HG03432 (cell line): ENCODE results near the gene MAG.

ENCODE experiments used
- ATAC-seq: cut with Tn5 transposase; IDR thresholded peaks from one replicate; pipeline ENCODE4 v1.9.1; 2021; ENCODE audit warnings: mild to moderate bottlenecking, moderate library complexity; ENCODE audit not compliant: unreplicated experiment

MAG gene, protein sequence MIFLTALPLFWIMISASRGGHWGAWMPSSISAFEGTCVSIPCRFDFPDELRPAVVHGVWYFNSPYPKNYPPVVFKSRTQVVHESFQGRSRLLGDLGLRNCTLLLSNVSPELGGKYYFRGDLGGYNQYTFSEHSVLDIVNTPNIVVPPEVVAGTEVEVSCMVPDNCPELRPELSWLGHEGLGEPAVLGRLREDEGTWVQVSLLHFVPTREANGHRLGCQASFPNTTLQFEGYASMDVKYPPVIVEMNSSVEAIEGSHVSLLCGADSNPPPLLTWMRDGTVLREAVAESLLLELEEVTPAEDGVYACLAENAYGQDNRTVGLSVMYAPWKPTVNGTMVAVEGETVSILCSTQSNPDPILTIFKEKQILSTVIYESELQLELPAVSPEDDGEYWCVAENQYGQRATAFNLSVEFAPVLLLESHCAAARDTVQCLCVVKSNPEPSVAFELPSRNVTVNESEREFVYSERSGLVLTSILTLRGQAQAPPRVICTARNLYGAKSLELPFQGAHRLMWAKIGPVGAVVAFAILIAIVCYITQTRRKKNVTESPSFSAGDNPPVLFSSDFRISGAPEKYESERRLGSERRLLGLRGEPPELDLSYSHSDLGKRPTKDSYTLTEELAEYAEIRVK

DNA sequence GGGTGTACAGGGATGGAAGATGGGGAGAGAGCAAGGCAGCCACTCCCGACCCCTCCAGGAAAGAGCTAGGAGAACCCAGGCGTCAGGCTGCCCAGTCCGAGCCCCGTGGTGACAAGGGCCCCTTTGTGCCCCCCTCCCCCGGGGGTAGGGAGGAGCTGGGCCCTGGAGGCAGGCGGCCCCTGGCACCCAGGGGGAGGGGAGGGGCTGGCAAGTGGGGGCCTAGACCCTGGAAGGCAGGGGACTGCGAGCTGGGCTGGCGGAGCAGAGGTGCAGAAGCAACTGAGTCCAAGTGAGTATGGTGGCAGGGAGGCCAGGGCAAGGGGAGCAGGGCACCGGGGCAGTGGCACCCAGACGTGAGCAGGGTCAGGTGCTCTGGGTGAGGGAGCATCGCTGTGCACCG lies at the start of gene MAG:
Gene MAG (plus strand): TSS at position 246 of the 400 bp plus-strand sequence. CDS start 3,248 bp downstream, outside the sequence.
- ATAC-seq, result no peak

DNA sequence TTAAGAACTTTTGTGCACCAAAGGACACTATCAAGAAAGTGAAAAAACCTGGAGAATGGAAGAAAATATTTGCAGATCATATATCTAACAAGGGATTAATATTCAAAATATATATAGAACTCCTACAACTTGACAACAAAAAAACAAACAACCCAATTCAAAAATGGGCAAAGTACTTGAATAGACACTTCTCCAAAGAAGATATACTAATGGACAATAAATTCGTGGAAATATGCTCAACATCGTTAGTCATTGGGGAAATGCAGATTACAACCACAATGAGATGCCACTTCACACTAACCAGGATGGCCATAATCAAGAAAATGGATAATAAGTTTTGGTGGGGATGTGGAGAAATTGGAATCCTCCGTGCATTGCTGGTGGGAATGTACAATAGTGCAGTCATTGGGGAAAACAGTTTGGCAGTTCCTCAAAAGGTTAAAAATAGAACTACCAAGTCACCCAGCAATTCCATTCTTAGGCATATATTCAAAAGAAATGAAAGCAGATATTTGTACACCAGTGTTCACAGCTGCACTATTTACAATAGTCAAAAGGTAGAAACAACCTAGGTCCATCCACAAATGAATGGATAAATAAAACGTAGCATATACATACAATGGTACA lies 45.4 kb upstream of the MAG start:
- no peak for ATAC-seq

DNA sequence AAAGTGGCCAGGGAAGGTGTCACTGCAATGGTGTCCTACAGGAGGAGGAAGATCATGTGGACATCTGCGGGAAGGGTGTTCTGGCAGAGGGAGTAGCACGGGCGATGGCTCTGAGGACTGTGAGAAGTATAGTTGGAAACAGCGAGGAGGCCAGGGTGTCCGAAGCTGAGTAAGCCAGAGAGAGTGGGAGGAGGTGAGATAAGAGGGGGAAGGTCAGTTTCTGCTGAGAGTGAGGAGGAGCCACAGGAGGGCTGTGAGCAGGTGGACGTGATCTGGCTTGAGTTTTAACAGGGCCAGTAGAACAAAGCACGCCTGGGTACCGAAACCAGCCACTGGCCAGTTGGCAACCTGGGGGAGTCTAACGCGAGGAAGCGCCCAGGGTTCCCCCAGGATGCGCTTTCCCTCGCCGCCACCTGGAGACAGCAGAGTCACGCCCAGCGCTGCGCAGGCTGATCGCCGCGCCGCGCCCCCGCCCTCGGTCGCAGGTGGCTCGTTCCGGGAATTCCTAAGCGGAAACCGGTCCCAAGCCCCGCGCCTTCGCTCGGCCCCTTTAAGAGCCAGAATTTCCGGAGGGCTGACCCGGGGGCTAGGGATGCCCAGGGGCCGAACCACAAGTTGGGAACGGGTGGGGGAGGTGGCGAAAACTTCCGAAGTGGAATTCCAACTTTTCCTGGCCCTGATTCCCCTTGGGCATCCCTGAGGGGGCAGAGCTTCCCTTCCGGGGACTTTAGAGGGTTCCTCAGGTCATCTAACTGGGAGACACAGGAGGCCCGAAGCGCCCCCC lies 44.2 kb upstream of the MAG start:
- ATAC-seq, result peak; percentile 47

DNA sequence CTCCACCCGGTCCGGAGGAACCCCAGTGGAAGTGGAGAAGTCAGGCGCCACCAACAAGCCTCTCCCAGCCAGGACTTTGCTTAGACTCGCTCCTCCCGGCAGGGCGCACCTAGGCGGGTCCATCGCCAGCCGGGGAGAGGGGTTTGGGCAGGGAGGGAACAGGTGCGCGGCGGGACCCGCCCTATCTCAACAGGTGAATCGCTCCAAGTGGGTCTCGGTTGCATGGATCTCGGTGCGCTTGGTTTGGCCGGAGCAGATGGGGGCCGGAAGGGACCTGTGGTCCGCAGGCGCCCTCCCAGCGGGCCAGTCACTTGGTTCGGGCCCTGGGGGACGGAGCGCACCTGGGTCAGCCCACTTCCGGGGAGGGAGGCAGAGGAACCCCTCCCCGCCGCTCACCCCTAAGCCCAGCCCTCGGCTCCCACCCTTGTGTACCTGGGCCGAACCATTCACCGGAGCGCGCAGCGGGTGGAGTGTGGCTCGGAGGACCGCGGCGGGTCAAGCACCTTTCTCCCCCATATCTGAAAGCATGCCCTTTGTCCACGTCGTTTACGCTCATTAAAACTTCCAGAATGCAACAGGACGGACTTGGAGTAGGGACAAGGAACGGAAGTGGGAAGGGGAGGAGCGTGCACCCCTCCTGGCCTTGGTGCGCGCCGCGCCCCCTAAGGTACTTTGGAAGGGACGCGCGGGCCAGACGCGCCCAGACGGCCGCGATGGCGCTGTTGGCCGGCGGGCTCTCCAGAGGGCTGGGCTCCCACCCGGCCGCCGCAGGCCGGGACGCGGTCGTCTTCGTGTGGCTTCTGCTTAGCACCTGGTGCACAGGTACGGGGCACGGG lies 43.4 kb upstream of the MAG start, which contains the start of gene LSR:
Gene LSR (plus strand): TSS at position 693 of the 836 bp plus-strand sequence. CDS start 21 bp downstream, at position 714.
- ATAC-seq, result peak; percentile 69

DNA sequence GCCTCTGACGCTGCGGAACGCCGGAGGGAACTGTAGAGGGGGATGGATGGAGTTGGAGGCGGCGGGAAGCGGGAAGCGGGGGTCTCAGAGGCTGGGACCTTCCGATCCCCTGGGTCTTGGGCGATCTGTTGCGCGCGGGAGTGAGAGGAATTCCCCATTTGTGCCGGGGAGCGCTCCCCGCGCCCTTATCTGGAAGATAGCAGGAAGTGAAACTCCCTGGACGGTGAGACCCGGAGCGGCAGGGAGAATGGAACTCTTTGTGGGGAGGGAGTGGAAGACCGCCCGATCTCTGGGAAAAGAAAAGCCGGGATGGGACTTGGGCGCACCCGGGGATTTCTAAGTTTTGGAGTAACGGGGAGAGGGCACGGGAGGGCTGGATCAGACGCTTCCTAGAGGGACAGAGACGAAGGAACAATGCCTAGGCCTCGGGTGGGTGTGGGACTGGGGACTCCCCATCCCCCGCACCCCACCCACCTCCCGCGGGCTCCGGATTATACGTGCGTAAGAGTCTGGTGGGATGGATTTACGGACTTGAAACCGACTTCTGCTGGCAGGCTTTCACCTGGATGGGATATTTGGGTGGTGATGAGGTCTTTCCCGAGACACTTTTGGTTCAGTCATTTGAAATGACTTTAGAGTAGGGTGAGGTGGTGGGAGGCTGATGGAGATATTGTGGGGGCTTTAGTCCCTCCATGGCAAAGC lies 42.7 kb upstream of the MAG start:
- no peak for ATAC-seq

DNA sequence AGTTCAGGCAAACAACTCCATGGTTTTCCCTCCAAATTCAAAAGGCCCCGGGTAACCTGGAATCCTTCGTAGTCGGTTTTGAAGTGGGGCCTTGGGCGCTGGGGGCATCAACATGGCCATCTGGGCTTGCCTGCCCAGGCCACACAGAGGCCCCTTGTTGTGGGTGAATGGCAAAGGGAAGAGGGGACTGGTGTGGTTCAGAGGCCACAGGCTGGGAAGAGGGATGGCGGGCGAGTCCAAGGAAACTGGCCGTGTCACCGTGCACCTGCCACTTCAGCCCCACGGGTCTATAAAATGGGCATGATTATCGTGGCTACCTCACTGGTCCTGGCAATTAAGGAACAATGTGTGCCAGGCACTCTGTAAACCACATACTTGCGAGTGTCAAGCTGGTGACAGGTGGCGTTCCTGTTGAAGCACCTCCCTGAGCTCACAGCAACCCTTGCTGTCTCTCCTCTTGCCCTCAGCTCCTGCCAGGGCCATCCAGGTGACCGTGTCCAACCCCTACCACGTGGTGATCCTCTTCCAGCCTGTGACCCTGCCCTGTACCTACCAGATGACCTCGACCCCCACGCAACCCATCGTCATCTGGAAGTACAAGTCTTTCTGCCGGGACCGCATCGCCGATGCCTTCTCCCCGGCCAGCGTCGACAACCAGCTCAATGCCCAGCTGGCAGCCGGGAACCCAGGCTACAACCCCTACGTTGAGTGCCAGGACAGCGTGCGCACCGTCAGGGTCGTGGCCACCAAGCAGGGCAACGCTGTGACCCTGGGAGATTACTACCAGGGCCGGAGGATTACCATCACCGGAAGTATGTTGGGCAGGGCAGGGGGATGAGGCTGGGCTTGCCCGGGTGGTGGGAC lies 41.9 kb upstream of the MAG start:
- no peak for ATAC-seq

DNA sequence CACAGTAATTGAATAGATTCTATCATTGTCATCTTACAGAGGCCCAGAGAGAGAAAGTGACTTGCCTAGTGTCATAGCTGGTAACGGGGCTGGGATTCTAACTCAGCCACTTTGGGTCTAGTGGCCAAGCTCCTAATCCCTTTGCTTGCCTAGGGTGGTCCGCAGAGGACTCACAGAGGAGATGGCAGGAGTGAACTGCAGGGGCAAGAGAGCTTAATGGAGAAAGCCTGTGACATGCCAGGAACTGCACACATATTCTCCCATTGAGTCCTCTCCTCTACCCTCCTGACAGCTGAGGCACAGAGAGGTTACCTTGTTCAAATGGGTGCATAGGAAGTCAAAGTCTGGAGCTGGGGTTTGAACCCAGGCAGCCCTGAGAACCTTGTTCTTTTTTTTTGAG lies 40.5 kb upstream of the MAG start:
- no peak for ATAC-seq

DNA sequence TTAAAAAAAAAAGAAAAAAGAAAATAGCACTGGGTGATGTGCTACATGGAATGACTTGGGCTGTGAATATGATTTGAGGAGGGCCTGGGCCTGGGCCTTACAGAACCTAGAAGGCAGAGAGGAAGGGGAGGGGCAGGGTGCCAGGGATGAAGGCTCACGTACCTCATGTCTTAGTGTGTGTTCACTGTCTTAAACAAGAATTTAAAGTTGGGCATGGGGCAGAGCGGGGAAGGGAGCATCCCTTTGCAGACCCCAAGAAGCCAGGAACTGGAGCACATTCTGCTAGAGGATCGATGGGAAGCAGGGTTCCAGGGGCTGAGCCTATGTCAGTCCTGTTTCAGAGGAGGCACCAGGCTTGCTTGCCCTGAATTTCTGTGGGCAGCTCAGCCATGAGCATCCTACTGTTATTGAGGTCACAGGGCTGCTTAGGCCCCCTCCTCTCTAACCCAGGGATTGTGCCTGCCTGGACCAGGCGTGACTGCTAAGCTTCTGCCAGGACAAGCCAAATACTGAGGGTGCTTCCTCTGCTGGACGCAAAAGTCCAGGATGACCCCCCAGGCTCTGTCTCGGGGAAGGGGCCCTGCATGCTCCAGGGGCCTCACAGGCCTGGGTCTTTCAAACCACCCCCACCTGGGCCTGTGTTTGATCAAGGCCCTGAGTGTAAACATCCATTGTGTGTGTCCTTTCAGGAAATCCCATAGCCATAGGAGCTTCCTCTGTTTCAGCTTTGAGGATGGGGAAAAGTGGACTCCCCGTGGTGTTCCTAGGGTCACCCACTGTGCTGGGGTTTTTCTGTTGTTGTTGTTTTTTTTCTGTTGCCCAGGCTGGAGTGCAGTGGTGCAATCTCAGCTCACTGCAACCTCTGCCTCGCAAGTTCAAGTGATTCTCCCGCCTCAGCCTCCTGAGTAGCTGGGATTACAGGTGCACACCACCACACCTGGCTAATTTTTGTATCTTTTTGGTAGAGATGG lies 38.4 kb upstream of the MAG start:
- no peak for ATAC-seq

DNA sequence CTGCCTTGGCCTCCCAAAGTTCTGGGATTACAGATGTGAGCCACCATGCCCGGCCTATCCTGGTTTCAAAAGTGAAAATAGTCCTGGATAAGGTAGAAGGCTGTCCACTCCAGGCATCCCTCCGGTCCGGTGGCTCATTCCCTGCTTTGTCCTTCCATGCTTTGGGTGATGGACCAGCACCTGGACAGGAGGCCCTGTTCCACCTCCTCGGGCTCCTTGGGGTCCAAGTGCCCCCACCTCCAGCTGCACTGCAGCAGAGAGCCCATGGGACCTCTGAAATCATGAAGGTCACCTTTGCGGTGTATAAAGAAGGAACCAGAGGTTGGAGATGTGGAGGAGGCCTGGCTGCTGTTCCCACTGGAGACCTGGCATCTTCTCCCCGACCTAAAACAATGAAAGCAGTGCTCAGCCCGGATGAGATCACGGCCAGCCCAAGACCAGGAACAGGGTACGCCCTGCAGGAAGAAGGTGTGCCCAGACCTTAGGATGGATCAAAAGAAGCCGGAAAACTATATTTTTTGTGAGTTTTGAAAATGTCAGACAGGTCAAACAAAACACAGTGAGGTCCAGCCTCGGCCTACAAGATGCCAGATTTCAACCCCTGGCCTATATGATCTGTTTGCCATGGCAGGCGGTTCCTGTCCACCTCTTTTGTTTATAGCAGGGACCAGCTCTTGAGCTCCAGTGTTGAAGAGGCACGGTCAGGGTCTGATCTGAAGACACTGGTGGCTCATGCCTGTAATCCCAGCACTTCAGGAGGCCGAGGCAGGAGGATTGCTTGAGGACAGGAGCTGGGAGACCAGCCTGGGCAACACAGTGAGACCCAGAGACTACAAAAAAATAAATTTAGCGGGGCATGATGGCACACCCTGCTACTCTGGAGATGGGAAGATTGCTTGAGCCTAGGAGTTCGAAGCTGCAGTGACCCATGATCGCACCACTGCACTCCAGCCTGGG lies 37.3 kb upstream of the MAG start:
- no peak for ATAC-seq

DNA sequence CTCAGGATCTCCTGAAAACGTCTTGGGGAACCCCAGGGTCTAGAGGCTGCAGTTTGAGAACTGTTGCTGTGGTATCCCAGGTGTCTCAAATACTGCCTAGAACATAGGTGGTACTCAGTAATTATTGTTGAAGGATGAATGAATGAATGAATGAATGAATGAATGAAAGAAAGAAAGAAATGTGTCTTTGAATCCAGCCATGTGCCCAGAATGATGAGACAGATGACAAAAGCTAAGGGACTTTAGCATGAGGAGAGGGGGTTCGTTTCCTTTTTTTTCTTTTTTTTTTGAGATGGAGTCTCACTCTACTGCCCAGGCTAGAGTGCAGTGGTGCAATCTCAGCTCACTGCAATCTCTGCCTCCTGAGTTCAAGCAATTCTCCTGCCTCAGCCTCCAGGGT lies 35.4 kb upstream of the MAG start:
- ATAC-seq, result no peak

DNA sequence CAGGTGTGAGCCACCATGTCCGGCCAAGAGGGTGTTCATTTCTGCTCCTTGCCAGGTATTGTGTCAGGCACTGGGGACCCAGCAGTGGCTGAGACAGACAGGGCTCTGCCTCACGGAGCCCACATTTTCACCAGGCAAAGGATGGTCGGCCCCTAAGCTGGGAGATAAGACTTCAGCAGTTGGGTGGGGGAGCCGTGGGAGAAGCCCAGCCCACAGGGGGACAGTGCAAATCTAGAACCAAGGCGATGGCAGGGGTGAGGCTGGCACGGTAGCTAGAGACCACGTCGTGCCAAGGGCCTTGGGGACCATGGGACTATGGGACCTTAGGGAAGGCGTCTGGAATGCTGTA lies 34.9 kb upstream of the MAG start:
- ATAC-seq, result no peak

DNA sequence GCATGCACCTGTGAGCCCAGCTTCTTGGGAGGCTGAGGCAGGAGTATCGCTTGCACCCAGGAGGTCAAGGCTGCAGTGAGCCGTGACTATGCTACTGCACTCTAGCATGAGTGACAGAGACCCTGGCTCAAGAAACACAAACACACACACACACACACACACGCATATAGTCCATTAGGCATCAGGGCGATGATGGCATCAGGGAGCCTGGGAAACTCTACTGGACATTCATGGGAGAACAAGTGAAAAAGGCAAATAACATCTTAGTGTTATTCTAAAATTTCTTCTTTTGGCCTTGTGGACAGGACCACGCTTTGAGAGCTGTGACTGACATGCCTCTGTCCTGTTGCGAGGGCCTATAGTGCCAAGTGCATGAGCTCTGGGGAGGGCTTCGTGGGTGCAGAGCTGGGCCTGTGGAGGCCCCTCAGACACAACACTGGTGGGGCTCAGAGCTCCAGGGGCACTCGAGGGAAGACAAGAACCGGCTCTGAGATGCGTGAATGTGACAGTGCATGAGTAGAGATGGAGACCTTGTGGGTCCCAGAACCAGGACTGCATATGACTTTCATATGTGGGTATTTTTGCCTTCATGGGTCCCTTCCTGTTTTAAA lies 31.2 kb upstream of the MAG start:
- ATAC-seq, result no peak

DNA sequence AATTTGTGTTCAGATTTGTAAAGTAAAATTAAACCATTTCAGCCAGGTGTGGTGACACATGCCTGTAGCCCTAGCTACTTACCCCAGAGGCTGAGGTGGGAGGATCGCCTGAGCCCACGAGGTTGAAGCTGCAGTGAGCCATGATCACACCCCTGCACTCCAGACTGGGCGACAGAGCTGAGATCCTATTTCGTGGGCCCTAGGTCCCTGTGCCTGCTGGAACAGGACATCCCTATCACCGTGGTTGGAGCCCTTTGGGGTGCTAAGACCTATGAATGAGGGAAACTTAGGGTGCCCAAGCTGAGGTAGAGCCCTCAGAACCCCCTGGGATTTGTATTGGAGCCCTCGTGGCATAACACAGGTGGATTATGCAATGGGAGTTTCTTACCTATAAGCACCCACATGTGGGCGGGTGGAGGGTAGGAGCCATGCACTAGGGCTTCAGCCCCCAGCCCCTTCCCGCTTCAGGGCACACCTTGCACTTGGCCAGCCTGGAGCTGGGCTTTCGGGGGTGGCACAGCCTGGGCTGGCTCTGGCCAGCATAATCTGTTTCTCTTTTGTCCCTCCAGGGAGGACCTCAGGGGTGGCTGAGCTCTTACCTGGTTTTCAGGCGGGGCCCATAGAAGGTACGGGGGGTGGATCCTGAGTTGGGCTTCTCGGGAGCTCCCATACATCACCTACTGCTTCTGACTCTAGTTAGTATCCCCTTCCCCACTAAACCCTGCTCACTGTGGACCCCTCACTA lies 30.4 kb upstream of the MAG start:
- ATAC-seq, result no peak

DNA sequence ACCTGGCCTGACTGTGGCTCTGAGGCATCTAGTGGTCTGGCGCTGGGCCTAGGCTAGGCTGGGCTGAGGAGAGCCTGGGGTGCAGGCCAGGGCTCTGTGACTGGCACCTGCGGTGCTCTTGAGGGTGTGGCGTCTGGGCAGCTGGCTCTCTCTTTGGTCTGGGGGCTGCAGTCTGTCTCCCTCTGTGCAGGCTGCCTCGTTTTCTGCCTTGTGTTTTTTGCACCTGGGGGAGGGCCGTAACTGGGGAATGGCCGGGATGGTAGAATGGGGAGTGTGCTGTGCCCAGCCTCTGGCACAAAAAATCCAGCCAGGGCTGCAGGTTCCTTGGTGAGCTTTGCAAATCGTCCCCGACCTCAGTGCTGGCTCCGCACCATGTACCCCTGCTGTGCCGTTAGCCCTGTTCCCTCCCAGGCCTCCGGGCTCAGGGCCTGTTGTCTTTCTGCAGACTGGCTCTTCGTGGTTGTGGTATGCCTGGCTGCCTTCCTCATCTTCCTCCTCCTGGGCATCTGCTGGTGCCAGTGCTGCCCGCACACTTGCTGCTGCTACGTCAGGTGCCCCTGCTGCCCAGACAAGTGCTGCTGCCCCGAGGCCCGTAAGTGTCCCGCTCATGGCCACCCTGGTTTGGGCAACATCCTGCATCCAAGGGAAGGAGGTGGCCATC lies 29.7 kb upstream of the MAG start:
- no peak for ATAC-seq
